ENCODE data around the gene C18orf32. TPM values are rescaled to one million over a fixed set of nuclear protein-coding genes. Genes with fewer than 3 reads are reported as not detected.

The C18orf32 gene
- total and polyA plus RNA-seq, 2 of the 13 experiments (the other 11 are each of a cell fraction or from before 2014, with no cell fraction given), result 17.6 to 20.6 TPM

DNA sequence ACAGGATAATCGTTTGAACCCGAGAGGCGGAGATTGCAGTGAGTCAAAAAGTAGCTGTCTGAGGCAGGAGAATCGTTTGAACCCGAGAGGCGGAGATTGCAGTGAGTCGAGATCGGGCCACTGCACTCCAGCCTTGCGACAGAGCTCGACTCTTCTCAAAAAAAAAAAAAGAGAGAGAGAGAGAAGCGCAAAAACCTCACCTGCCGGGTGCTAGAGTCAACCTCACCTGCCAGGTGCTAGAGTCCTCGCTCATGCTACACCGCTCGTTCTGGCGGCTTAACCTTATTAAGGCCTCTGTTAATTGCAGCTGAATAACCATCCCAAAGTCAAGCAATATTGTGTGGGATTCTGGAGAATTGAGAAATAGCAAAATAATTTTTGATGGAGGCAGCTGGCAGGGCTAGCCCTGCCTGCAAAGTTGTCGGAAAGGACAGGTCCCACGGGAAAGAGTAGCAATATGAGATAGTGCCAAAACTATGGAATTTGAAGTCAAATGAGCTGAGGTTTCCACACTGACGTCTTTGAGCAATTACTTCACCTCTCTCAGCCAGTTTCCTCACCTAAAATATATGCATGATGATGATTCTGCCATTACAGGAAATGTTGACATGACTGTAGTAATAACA is 25.9 kb downstream of the C18orf32 start (continued):
- TF ChIP-seq, protein P1, sequence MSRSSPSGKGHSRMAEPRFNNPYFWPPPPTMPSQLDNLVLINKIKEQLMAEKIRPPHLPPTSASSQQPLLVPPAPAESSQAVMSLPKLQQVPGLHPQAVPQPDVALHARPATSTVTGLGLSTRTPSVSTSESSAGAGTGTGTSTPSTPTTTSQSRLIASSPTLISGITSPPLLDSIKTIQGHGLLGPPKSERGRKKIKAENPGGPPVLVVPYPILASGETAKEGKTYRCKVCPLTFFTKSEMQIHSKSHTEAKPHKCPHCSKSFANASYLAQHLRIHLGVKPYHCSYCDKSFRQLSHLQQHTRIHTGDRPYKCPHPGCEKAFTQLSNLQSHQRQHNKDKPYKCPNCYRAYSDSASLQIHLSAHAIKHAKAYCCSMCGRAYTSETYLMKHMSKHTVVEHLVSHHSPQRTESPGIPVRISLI (CRISPR knock-in tag; IDR thresholded peaks at IDR 0.05; ENCODE audit: borderline replicate concordance), result peak; percentile 66
- TF ChIP-seq ZBTB7A (CRISPR knock-in tag; IDR thresholded peaks at IDR 0.05) (no peak), ZEB1 (IDR thresholded peaks at IDR 0.05; ENCODE audit: insufficient replicate concordance, low read depth) (peak; percentile 76), ZNF24 (IDR thresholded peaks at IDR 0.05) (no peak), ZSCAN31 (CRISPR knock-in tag; IDR thresholded peaks at IDR 0.05; ENCODE audit: low read depth) (0 out of 2 replicates have a peak, but pooled peaks have one; percentile 4), NAIF1 (CRISPR knock-in tag; IDR thresholded peaks at IDR 0.05; ENCODE audit: borderline replicate concordance) (peak; percentile 4; the same call in 1 of the 2 replicates), AHR (CRISPR knock-in tag; IDR thresholded peaks at IDR 0.05) (no peak), ZNF432 (CRISPR knock-in tag; IDR thresholded peaks at IDR 0.05; ENCODE audit: borderline replicate concordance) (no peak), ZNF780A (CRISPR knock-in tag; IDR thresholded peaks at IDR 0.05) (0 out of 2 replicates have a peak, but pooled peaks have one; percentile 47), ZNF841 (CRISPR knock-in tag; IDR thresholded peaks at IDR 0.05; ENCODE audit: borderline replicate concordance) (no peak), ZMYM2 (CRISPR knock-in tag; IDR thresholded peaks at IDR 0.05) (peak; percentile 78), WIZ (CRISPR knock-in tag; IDR thresholded peaks at IDR 0.05) (no peak), ZKSCAN8 (CRISPR knock-in tag; IDR thresholded peaks at IDR 0.05; ENCODE audit: borderline replicate concordance) (peak; percentile 10; the same call in 1 of the 2 replicates)
- TF ChIP-seq, protein P2, sequence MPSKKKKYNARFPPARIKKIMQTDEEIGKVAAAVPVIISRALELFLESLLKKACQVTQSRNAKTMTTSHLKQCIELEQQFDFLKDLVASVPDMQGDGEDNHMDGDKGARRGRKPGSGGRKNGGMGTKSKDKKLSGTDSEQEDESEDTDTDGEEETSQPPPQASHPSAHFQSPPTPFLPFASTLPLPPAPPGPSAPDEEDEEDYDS (CRISPR knock-in tag; IDR thresholded peaks at IDR 0.05), result no peak
- TF ChIP-seq, protein P3, sequence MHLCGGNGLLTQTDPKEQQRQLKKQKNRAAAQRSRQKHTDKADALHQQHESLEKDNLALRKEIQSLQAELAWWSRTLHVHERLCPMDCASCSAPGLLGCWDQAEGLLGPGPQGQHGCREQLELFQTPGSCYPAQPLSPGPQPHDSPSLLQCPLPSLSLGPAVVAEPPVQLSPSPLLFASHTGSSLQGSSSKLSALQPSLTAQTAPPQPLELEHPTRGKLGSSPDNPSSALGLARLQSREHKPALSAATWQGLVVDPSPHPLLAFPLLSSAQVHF (CRISPR knock-in tag; IDR thresholded peaks at IDR 0.05), result no peak
- TF ChIP-seq, protein P4, sequence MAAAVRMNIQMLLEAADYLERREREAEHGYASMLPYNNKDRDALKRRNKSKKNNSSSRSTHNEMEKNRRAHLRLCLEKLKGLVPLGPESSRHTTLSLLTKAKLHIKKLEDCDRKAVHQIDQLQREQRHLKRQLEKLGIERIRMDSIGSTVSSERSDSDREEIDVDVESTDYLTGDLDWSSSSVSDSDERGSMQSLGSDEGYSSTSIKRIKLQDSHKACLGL (CRISPR knock-in tag; IDR thresholded peaks at IDR 0.05), result no peak
- TF ChIP-seq, protein P5, sequence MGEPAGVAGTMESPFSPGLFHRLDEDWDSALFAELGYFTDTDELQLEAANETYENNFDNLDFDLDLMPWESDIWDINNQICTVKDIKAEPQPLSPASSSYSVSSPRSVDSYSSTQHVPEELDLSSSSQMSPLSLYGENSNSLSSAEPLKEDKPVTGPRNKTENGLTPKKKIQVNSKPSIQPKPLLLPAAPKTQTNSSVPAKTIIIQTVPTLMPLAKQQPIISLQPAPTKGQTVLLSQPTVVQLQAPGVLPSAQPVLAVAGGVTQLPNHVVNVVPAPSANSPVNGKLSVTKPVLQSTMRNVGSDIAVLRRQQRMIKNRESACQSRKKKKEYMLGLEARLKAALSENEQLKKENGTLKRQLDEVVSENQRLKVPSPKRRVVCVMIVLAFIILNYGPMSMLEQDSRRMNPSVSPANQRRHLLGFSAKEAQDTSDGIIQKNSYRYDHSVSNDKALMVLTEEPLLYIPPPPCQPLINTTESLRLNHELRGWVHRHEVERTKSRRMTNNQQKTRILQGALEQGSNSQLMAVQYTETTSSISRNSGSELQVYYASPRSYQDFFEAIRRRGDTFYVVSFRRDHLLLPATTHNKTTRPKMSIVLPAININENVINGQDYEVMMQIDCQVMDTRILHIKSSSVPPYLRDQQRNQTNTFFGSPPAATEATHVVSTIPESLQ (CRISPR knock-in tag; conservative IDR thresholded peaks at IDR 0.05), result no peak
- TF ChIP-seq, protein P6, sequence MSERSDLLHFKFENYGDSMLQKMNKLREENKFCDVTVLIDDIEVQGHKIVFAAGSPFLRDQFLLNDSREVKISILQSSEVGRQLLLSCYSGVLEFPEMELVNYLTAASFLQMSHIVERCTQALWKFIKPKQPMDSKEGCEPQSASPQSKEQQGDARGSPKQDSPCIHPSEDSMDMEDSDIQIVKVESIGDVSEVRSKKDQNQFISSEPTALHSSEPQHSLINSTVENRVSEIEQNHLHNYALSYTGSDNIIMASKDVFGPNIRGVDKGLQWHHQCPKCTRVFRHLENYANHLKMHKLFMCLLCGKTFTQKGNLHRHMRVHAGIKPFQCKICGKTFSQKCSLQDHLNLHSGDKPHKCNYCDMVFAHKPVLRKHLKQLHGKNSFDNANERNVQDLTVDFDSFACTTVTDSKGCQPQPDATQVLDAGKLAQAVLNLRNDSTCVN (CRISPR knock-in tag; IDR thresholded peaks at IDR 0.05; ENCODE audit: borderline replicate concordance), result no peak
- TF ChIP-seq, protein P7, sequence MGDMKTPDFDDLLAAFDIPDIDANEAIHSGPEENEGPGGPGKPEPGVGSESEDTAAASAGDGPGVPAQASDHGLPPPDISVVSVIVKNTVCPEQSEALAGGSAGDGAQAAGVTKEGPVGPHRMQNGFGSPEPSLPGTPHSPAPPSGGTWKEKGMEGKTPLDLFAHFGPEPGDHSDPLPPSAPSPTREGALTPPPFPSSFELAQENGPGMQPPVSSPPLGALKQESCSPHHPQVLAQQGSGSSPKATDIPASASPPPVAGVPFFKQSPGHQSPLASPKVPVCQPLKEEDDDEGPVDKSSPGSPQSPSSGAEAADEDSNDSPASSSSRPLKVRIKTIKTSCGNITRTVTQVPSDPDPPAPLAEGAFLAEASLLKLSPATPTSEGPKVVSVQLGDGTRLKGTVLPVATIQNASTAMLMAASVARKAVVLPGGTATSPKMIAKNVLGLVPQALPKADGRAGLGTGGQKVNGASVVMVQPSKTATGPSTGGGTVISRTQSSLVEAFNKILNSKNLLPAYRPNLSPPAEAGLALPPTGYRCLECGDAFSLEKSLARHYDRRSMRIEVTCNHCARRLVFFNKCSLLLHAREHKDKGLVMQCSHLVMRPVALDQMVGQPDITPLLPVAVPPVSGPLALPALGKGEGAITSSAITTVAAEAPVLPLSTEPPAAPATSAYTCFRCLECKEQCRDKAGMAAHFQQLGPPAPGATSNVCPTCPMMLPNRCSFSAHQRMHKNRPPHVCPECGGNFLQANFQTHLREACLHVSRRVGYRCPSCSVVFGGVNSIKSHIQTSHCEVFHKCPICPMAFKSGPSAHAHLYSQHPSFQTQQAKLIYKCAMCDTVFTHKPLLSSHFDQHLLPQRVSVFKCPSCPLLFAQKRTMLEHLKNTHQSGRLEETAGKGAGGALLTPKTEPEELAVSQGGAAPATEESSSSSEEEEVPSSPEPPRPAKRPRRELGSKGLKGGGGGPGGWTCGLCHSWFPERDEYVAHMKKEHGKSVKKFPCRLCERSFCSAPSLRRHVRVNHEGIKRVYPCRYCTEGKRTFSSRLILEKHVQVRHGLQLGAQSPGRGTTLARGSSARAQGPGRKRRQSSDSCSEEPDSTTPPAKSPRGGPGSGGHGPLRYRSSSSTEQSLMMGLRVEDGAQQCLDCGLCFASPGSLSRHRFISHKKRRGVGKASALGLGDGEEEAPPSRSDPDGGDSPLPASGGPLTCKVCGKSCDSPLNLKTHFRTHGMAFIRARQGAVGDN (CRISPR knock-in tag; IDR thresholded peaks at IDR 0.05), result peak; percentile 11

All from HepG2 (cell line).